Upper lobe of left lung (tissue), 4 donors: ENCODE results near the gene SPRED1.
"Not testable (repeated sequence)": the region's sequence is repeated elsewhere in the genome, so short reads cannot be mapped to it uniquely, and the experiment has no call there.

ENCODE experiments used
- CTCF ChIP-seq, 6 experiments: fragments of 450-650 bp in 4 of 6; fragments of 200-600 bp in 2 of 6; sonication (generic) in 2 of 6; IDR thresholded peaks; one replicate each; pipeline ENCODE4 v1.5.1; 2016 to 2019; ENCODE audit warnings: antibody characterized with exemption in 6 of 6
- EP300 ChIP-seq, 4 donors: sonication (generic); formaldehyde crosslinking; IDR thresholded peaks; one replicate each; pipeline ENCODE4 v1.5.1; 2017; ENCODE audit warnings: antibody characterized with exemption in 4 of 4, control low read depth in 2 of 4
- POLR2A ChIP-seq, 4 donors: fragments of 450-650 bp; IDR thresholded peaks; one replicate each; pipeline ENCODE4 v1.5.1; 2016 to 2017; ENCODE audit warnings: antibody characterized with exemption in 4 of 4, mild to moderate bottlenecking in 2 of 4
- POLR2AphosphoS5 ChIP-seq, 2 donors: sonication (generic); formaldehyde crosslinking; IDR thresholded peaks; one replicate each; pipeline ENCODE4 v1.5.1; 2017; ENCODE audit warnings: antibody characterized with exemption in 2 of 2

- TF ChIP-seq CTCF, POLR2A, POLR2AphosphoS5, EP300 (IDR thresholded peaks at IDR 0.05): not testable (repeated sequence)
These were observed 24.6 kb downstream of the SPRED1 start for GRCh38 chr15:38277281-38277680.
